CD14-positive monocyte (primary cell): ENCODE measurements around the gene SGO2. TPM values are rescaled to one million over a fixed set of nuclear protein-coding genes. Genes with fewer than 3 reads are reported as not detected.

Experiments used
- DNase-seq, 3 donors: peaks; one replicate each; pipeline ENCODE4 v3.0.0-alpha.2; 2011 to 2022
- H2AFZ ChIP-seq: 2 replicates; pipeline ENCODE4 v1.6.0; 2012; ENCODE audit warnings: mild to moderate bottlenecking, low read depth, low read length, inconsistent platforms; ENCODE audit not compliant: insufficient read depth, poor library complexity, severe bottlenecking
- H3K27ac ChIP-seq, 2 donors: 1 replicate in 1 of 2; 2 replicates in 1 of 2; pipeline ENCODE4 v1.5.1; 2012 to 2013; ENCODE audit warnings: low read length in 2 of 2, control low read depth in 1 of 2, inconsistent platforms in 1 of 2, low read depth in 1 of 2, mild to moderate bottlenecking in 1 of 2
- H3K27me3 ChIP-seq, 2 donors: one replicate each; pipeline versions ENCODE4 v1.6.0 to v1.6.1; 2011 to 2013; ENCODE audit warnings: low read length in 2 of 2; ENCODE audit not compliant: control insufficient read depth in 2 of 2, insufficient read depth in 2 of 2
- H3K36me3 ChIP-seq, 2 donors: replicated peaks in 1 of 2; 1 replicate in 1 of 2; 2 replicates in 1 of 2; pipeline versions ENCODE4 v1.5.1 to v1.6.1; 2012 to 2013; ENCODE audit warnings: low read length in 2 of 2, control low read depth in 1 of 2, inconsistent platforms in 1 of 2, mild to moderate bottlenecking in 1 of 2; ENCODE audit not compliant: insufficient read depth in 2 of 2, control insufficient read depth in 1 of 2
- H3K4me1 ChIP-seq, 2 donors: 1 replicate in 1 of 2; 2 replicates in 1 of 2; pipeline versions ENCODE4 v1.5.1 to v1.6.1; 2012 to 2013; ENCODE audit warnings: low read length in 2 of 2, control low read depth in 1 of 2, inconsistent platforms in 1 of 2, mild to moderate bottlenecking in 1 of 2, moderate library complexity in 1 of 2; ENCODE audit not compliant: insufficient read depth in 2 of 2, control insufficient read depth in 1 of 2
- H3K4me2 ChIP-seq: replicated peaks from 2 replicates; pipeline ENCODE3; 2012; ENCODE audit warnings: low read length, moderate library complexity, mild to moderate bottlenecking; ENCODE audit not compliant: poor library complexity, severe bottlenecking; ENCODE audit errors: extremely low read depth
- H3K4me3 ChIP-seq, 3 experiments: fragments of 200-600 bp in 1 of 3; sonication (generic) in 1 of 3; replicated peaks in 1 of 3; 1 replicate in 2 of 3; 2 replicates in 1 of 3; pipeline ENCODE4 v1.5.1; 2011 to 2013; ENCODE audit warnings: low read length in 3 of 3, mild to moderate bottlenecking in 3 of 3, control low read depth in 2 of 3, low read depth in 2 of 3, inconsistent platforms in 1 of 3, moderate library complexity in 1 of 3
- H3K79me2 ChIP-seq: 2 replicates; pipeline ENCODE4 v1.6.0; 2012; ENCODE audit warnings: mild to moderate bottlenecking, control low read depth, inconsistent platforms, low read length, moderate library complexity; ENCODE audit not compliant: insufficient read depth
- H3K9ac ChIP-seq: 2 replicates; pipeline ENCODE4 v1.6.0; 2017; ENCODE audit warnings: low read length, mild to moderate bottlenecking; ENCODE audit not compliant: insufficient read depth, poor library complexity, severe bottlenecking
- H3K9me3 ChIP-seq, 2 donors: replicated peaks in 1 of 2; 1 replicate in 1 of 2; 2 replicates in 1 of 2; pipeline versions ENCODE4 v1.5.1 to v1.6.1; 2012 to 2013; ENCODE audit warnings: low read length in 2 of 2, control low read depth in 1 of 2; ENCODE audit not compliant: control insufficient read depth in 1 of 2, insufficient read depth in 1 of 2
- H4K20me1 ChIP-seq: 2 replicates; pipeline ENCODE4 v1.6.0; 2012; ENCODE audit warnings: mild to moderate bottlenecking, low read length, control low read depth, moderate library complexity; ENCODE audit not compliant: insufficient read depth
- H3K27ac Mint-ChIP-seq, 7 donors: one replicate each; pipeline ENCODE4 v1.8.0; 2020; ENCODE audit warnings: mild to moderate bottlenecking in 7 of 7, mixed read lengths in 7 of 7, moderate library complexity in 6 of 7, inconsistent platforms in 2 of 7
- H3K27me3 Mint-ChIP-seq, 3 donors: one replicate each; pipeline ENCODE4 v1.8.0; 2021 to 2022; ENCODE audit warnings: low read depth in 3 of 3, mild to moderate bottlenecking in 3 of 3, mixed read lengths in 3 of 3, moderate library complexity in 3 of 3, inconsistent platforms in 1 of 3
- H3K36me3 Mint-ChIP-seq, 2 donors: one replicate each; pipeline ENCODE4 v1.8.0; 2020; ENCODE audit warnings: mixed read lengths in 2 of 2, inconsistent platforms in 1 of 2, mild to moderate bottlenecking in 1 of 2
- H3K4me1 Mint-ChIP-seq: one replicate; pipeline ENCODE4 v1.8.0; 2020; ENCODE audit warnings: mild to moderate bottlenecking, mixed read lengths
- H3K4me3 Mint-ChIP-seq, 2 donors: one replicate each; pipeline ENCODE4 v1.8.0; 2020; ENCODE audit warnings: mild to moderate bottlenecking in 2 of 2, mixed read lengths in 2 of 2, moderate library complexity in 1 of 2
- H3K9me3 Mint-ChIP-seq, 7 donors: one replicate each; pipeline ENCODE4 v1.8.0; 2020 to 2022; ENCODE audit warnings: mixed read lengths in 7 of 7, mild to moderate bottlenecking in 6 of 7, moderate library complexity in 6 of 7, inconsistent platforms in 2 of 7
- WGBS: methylation state at CpG from one replicate; pipeline ENCODE4 v1.1.5; 2013; ENCODE audit warnings: missing lambda C conversion rate; ENCODE audit not compliant: insufficient coverage; 5-methylcytosine and 5-hydroxymethylcytosine counted together
- intact Hi-C, 2 donors: fragments of 100-400 bp; cut with micrococcal nuclease; formaldehyde crosslinking; loops; one replicate each; pipeline versions ENCODE4 v1.15.0 to v1.15.1; 2023
- polyA plus RNA-seq, 3 donors: library from polyadenylated mRNA; depleted of rRNA in 1 of 3; unstranded in 2 of 3; stranded (reverse) in 1 of 3; fragments of 300-500 nt in 2 of 3; fragments of >200 nt in 1 of 3; fragmentation: Illumina TruSeq in 2 of 3; gene quantifications; 1 replicate in 2 of 3; 2 replicates in 1 of 3; pipeline ENCODE4 v1.2.3, GENCODE V29; 2012 to 2021
- TF ChIP-seq, protein P1 (sequence below): fragments of 200-600 bp; IDR thresholded peaks from one replicate; pipeline ENCODE4 v1.8.0; 2022; ENCODE audit warnings: antibody characterized with exemption, mild to moderate bottlenecking

SGO2 gene
- polyA plus RNA-seq, 3 donors = 0.49 to 1.5 (median 1.4) TPM

GRCh38 chr2:200622106-200622505 is 96.1 kb downstream of the SGO2 start:
- Mint-ChIP-seq H3K4me1 (peaks cover 38% of the 10 kb centered on the region), H3K9me3 (peaks cover 0 to 1% (median 0%) of the 10 kb centered on the region in 7 donors), H3K27me3 (no peaks in the 10 kb centered on the region), H3K4me3 (no peak overlapping the region), H3K27ac (no peak overlapping the region), H3K36me3 (no peaks in the 10 kb centered on the region)
- H3K4me1 ChIP-seq = peaks cover 24% of the 10 kb centered on the region in 2 donors
- intact Hi-C loops = no loop called here
- H3K9me3 ChIP-seq = no peaks in the 10 kb centered on the region
- H2AFZ ChIP-seq = no peak overlapping the region
- H3K27me3 ChIP-seq = no peaks in the 10 kb centered on the region
- no peak for DNase-seq
- no peaks in the 10 kb centered on the region for H3K79me2 ChIP-seq
- H3K36me3 ChIP-seq = no peaks in the 10 kb centered on the region
- TF ChIP-seq, protein P1, sequence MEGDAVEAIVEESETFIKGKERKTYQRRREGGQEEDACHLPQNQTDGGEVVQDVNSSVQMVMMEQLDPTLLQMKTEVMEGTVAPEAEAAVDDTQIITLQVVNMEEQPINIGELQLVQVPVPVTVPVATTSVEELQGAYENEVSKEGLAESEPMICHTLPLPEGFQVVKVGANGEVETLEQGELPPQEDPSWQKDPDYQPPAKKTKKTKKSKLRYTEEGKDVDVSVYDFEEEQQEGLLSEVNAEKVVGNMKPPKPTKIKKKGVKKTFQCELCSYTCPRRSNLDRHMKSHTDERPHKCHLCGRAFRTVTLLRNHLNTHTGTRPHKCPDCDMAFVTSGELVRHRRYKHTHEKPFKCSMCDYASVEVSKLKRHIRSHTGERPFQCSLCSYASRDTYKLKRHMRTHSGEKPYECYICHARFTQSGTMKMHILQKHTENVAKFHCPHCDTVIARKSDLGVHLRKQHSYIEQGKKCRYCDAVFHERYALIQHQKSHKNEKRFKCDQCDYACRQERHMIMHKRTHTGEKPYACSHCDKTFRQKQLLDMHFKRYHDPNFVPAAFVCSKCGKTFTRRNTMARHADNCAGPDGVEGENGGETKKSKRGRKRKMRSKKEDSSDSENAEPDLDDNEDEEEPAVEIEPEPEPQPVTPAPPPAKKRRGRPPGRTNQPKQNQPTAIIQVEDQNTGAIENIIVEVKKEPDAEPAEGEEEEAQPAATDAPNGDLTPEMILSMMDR = no peak
- no peak overlapping the region for H3K9ac ChIP-seq
- H3K4me2 ChIP-seq = no peak overlapping the region
- no peak overlapping the region for H3K4me3 ChIP-seq
- WGBS = 100% methylated on average over 1 of the region's 1 CpG
- no peaks in the 10 kb centered on the region for H4K20me1 ChIP-seq
- no peak overlapping the region for H3K27ac ChIP-seq

- no peaks in the 10 kb centered on the region for H3K27me3 Mint-ChIP-seq
- H3K4me2 ChIP-seq = no peak overlapping the region
- intact Hi-C loops = no loop called here
- H3K27ac ChIP-seq = no peak overlapping the region
- H3K9ac ChIP-seq = no peak overlapping the region
- WGBS = 45% methylated on average over 1 of the region's 2 CpGs
- no peaks in the 10 kb centered on the region for H3K79me2 ChIP-seq
- H4K20me1 ChIP-seq = no peaks in the 10 kb centered on the region
- no peaks in the 10 kb centered on the region for H3K9me3 ChIP-seq
- H3K4me1 ChIP-seq = peaks cover 14 to 15% of the 10 kb centered on the region in 2 donors
- H3K27me3 ChIP-seq = no peaks in the 10 kb centered on the region
- H3K36me3 ChIP-seq = no peaks in the 10 kb centered on the region
- H3K27ac Mint-ChIP-seq = peak overlapping the region in 1 of 7 donors; percentile 26
- H2AFZ ChIP-seq = peak overlapping the region; percentile 26
- H3K4me1 Mint-ChIP-seq = peaks cover 23% of the 10 kb centered on the region
- peak in 1 of 3 donors; percentile 17 for DNase-seq
- H3K4me3 Mint-ChIP-seq = no peak overlapping the region
- H3K9me3 Mint-ChIP-seq = peaks cover 0 to 1% (median 0%) of the 10 kb centered on the region in 7 donors
- H3K4me3 ChIP-seq = no peak overlapping the region
- TF ChIP-seq, protein P1 = no peak
- H3K36me3 Mint-ChIP-seq = no peaks in the 10 kb centered on the region
Measured at GRCh38 chr2:200624026-200624425, 98.0 kb downstream of the SGO2 start.
